SK-N-MC (cell line): ENCODE measurements around the gene SLC24A4.

Source experiments
- DNase-seq: peaks from one replicate; pipeline ENCODE4 v3.0.0-alpha.2; 2011; ENCODE audit warnings: low read depth, low spot score
- H3K27ac ChIP-seq: fragments of 200-600 bp; sonication (generic); 2 replicates; pipeline ENCODE4 v1.5.1; 2016; ENCODE audit warnings: mixed run types
- H3K36me3 ChIP-seq: fragments of 200-600 bp; sonication (generic); 2 replicates; pipeline ENCODE4 v1.6.1; 2017; ENCODE audit warnings: antibody characterized with exemption, low read length, mixed read lengths; ENCODE audit not compliant: insufficient read depth
- H3K4me3 ChIP-seq: fragments of 200-600 bp; sonication (generic); 2 replicates; pipeline ENCODE4 v1.5.1; 2016
- H3K9ac ChIP-seq: fragments of 200-600 bp; sonication (generic); 2 replicates; pipeline ENCODE4 v1.8.0; 2017; ENCODE audit warnings: mixed run types, mixed read lengths; ENCODE audit not compliant: insufficient read length
- H3K9me3 ChIP-seq: fragments of 200-600 bp; sonication (generic); 2 replicates; pipeline ENCODE4 v1.6.1; 2017; ENCODE audit warnings: low read depth, mild to moderate bottlenecking, antibody characterized with exemption, low read length, moderate library complexity, mixed read lengths
- EZH2 ChIP-seq: fragments of 200-600 bp; sonication (generic); IDR thresholded peaks from one replicate; pipeline ENCODE4 v1.6.1; 2017; ENCODE audit warnings: antibody characterized with exemption
- FOXP2 ChIP-seq: optimal IDR thresholded peaks from 2 replicates; pipeline ENCODE3; 2011; ENCODE audit warnings: mild to moderate bottlenecking, moderate library complexity; ENCODE audit not compliant: insufficient read depth; ENCODE audit errors: extremely low read length, control extremely low read depth
- POLR2AphosphoS5 ChIP-seq: IDR thresholded peaks from 2 replicates; pipeline ENCODE4 v1.6.1; 2012; ENCODE audit warnings: mild to moderate bottlenecking, low read depth, low read length, borderline replicate concordance

The SLC24A4 gene

DNA sequence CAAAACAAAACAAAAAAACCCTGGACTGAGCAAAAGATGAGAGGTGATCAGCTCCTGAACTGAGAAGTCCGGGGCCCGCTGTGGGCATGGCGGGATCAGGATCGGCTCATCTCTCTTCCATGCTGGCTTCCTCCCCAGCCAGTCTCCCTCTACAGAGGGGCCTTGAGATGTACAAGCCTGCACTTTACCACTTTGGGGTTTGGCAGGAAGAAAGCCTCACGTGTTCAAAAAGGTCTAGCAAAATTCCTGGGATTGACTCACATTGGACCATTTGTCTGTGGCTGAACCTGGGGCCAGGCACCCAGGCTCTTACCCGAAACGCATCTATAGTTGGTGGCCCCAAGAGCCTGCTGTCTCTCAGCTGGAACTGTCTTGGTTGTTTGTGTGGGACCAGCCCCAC, 89.0 kb downstream of the SLC24A4 start:
- H3K9ac ChIP-seq: no peak overlapping the region
- H3K27ac ChIP-seq: no peak overlapping the region
- H3K9me3 ChIP-seq: no peaks in the 10 kb centered on the region
- H3K36me3 ChIP-seq: no peaks in the 10 kb centered on the region
- DNase-seq: no peak
- TF ChIP-seq POLR2AphosphoS5 (no peak), FOXP2 (no peak), EZH2 (no peak)
- H3K4me3 ChIP-seq: no peak overlapping the region

DNA sequence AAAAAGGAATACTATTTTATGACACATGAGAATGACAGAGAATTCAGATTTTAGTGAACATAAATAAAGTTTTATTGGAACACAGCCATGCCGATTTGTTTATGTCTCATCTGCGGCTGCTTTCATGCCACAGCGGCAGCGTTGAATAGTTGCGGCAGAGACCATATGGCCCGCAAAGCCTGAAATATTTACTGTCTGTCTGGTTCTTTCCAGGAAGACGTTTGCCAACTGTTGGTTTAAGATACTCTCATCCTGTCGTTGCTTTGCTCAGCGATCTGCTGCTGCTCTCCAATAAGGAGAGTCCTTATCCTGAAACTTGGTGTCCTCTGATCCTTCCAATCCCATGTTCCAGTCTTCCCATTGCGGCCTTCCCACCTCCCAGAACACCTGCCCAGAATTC, 89.9 kb downstream of the SLC24A4 start:
- TF ChIP-seq POLR2AphosphoS5 (no peak), FOXP2 (no peak), EZH2 (no peak)
- no peak overlapping the region for H3K9ac ChIP-seq
- no peaks in the 10 kb centered on the region for H3K9me3 ChIP-seq
- no peak overlapping the region for H3K4me3 ChIP-seq
- no peaks in the 10 kb centered on the region for H3K36me3 ChIP-seq
- DNase-seq: no peak
- no peak overlapping the region for H3K27ac ChIP-seq

DNA sequence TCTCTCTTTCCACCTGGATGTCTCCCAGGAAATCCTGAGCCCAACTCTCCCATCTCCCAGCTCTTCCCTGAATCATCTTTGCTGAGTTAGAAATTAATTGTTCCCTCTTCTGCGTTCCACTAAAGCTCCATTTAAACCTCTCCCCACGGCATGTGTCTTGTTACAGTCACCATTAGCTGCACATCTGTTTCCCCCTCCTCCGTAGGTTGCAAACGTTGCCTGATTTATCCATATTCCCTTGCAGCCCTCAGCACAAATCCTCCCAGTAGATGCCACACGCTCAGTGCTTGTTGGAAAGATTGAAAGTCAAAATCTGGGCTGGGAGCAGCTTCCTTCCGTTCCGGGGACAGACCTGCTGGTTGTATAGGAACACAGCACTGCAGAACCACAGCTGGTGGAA, 90.4 kb downstream of the SLC24A4 start:
- no peaks in the 10 kb centered on the region for H3K36me3 ChIP-seq

DNA sequence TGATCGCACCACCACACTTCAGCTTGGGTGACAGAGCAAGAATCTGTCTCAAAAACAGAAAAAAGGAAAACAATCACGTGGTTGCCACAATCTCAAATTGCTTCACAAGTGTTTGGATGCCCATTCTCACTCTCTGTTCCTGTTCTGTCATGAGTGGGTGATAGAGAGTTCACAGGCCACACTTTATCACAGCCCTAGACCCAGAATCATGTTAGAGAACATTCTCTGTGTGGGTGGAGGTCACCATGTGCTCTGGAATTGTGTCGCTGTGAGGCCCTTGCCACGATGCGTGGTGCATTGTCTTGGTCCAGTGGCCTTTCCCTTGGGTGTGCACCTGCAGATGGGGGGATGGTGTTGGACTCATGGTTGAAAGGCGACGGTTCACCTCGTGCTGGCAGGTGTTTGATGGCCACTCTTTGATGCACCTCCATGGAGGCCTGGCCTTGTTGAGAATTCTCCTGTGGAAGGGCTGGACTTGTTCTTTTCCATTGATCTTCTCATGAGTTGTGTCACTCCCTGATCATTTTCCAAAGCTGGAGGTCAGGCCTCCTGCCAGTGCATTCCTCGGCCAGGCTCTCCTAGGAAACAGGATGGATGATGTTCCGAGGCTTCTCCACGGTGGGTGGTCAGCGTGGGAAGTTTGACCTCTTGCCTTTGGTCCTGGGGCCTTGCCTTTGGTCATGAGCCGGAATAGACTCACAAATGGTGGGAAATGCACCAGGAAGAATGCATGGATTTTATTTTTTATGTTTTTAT, 91.9 kb downstream of the SLC24A4 start:
- no peak for DNase-seq
- H3K9ac ChIP-seq: no peak overlapping the region
- no peaks in the 10 kb centered on the region for H3K9me3 ChIP-seq
- no peaks in the 10 kb centered on the region for H3K36me3 ChIP-seq
- no peak overlapping the region for H3K4me3 ChIP-seq
- no peak for TF ChIP-seq FOXP2
- no peak for TF ChIP-seq POLR2AphosphoS5
- TF ChIP-seq EZH2: no peak
- no peak overlapping the region for H3K27ac ChIP-seq

More for the DNA sequence above, 90.4 kb downstream of the SLC24A4 start:
- no peak for TF ChIP-seq FOXP2
- no peak for TF ChIP-seq EZH2
- TF ChIP-seq POLR2AphosphoS5: no peak
- Histone ChIP-seq H3K4me3 (no peak overlapping the region), H3K27ac (no peak overlapping the region), H3K9me3 (no peaks in the 10 kb centered on the region), H3K9ac (no peak overlapping the region)
- DNase-seq: no peak

DNA sequence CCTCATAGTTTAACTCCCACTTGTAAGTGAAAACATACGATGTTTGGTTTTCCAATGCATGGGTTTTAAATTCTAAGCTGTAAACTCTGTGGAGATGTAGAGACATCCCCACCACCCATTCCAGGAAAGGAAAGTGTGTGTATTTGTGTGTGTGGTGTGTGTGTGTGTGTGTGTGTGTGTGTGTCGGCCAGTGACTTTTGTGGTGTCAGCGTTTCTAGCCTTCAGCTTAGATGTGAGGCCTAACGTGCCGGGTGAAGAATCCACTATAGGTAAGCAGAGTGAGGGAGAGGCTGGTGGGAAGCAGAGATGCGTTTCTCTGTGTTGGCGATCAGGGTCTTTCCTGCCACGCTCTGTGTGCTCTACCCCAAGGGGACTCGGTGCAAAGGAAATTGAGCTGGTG, 93.0 kb downstream of the SLC24A4 start:
- Histone ChIP-seq H3K9me3 (no peaks in the 10 kb centered on the region), H3K27ac (no peak overlapping the region), H3K9ac (no peak overlapping the region), H3K4me3 (no peak overlapping the region), H3K36me3 (no peaks in the 10 kb centered on the region)
- no peak for DNase-seq
- no peak for TF ChIP-seq FOXP2
- TF ChIP-seq POLR2AphosphoS5: no peak
- TF ChIP-seq EZH2: no peak

DNA sequence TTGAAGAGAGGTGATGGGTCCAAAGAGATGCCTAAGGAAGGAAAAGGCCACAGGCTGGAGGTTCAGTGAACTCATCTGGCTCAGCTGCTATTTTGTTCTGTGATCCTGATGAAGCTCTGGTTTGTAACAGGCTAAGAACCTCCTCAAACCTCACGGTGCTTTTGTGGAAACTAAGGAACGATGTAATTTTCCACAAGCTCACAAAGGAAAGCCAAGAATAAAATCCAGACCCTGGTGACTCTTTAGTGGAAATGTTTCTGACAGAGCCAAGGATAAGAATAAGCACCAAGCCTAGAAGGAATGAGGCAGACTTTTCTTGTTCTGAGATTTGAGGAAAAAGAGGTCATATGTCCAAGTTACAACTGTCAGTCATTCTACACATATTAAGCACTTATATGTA, 93.6 kb downstream of the SLC24A4 start:
- Histone ChIP-seq H3K27ac (no peak overlapping the region), H3K9me3 (no peaks in the 10 kb centered on the region), H3K36me3 (no peaks in the 10 kb centered on the region), H3K9ac (no peak overlapping the region), H3K4me3 (no peak overlapping the region)
- TF ChIP-seq FOXP2 (no peak), EZH2 (no peak), POLR2AphosphoS5 (no peak)
- DNase-seq: no peak

DNA sequence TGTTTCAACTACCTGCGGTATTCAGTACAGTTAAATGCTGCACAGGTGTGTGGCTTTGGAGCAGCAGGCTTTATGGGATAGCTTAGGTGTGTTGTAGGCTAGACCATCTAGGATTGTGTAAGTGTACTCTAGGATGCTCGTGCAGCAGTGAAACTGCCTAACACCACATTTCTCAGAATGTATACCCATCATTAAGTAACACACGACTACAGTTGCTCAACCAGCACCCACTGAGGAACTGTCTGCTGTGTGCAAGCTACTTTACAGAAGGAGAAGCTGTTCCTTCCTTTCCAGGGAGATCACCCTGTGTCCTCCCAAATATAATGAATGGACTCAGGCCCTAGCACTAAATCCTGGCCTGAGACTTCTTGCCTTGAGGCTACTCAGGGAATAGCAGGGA, 94.8 kb downstream of the SLC24A4 start:
- TF ChIP-seq POLR2AphosphoS5: no peak
- TF ChIP-seq EZH2: no peak
- no peak for TF ChIP-seq FOXP2
- H3K36me3 ChIP-seq: no peaks in the 10 kb centered on the region
- no peak overlapping the region for H3K27ac ChIP-seq
- no peak overlapping the region for H3K9ac ChIP-seq
- H3K4me3 ChIP-seq: no peak overlapping the region
- no peaks in the 10 kb centered on the region for H3K9me3 ChIP-seq
- DNase-seq: no peak

DNA sequence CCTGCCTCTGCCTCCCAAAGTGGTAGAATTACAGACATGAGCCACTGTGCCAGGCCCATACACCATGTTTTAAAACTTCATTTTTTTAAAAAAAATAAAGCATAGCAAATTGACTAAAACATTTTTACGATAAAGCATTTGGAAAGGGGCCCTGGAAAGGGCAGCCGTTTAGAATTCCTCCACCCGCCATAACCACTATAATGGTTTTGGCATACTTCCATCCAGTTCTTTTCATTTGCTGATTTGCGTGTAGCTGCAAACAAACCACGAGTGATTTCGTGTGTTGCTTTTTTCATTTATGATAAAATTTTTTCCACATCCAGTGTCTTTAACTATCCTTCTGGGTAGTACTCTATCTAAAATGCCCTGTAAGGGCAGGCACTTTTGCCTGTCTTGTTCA, 98.8 kb downstream of the SLC24A4 start:
- TF ChIP-seq POLR2AphosphoS5 (no peak), EZH2 (no peak), FOXP2 (no peak)
- no peaks in the 10 kb centered on the region for H3K36me3 ChIP-seq
- H3K9me3 ChIP-seq: no peaks in the 10 kb centered on the region
- H3K27ac ChIP-seq: no peak overlapping the region
- peak; percentile 34 for DNase-seq
- H3K4me3 ChIP-seq: peak overlapping the region; percentile 33; the same call in 1 of the 2 replicates
- H3K9ac ChIP-seq: no peak overlapping the region

DNA sequence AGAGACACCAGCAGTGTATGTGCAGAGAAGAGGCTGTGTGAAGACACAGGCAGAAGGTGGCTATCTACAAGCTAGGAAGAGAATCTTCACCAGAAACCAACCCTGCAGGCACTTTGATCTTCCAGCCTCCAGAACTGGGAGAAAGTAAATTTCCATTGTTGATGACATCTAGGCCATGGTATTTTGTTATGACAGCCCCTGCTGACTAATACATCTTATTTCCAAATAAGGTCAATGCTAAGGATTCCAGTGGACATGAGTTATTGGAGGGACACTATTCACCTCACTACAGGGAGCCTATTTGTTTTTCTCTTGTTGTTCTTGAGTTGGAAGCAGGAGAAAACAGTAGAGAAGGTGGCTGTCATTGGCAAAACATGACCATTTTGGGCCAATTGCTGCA, 102.1 kb downstream of the SLC24A4 start:
- Histone ChIP-seq H3K36me3 (no peaks in the 10 kb centered on the region), H3K9ac (no peak overlapping the region), H3K4me3 (no peak overlapping the region), H3K27ac (no peak overlapping the region), H3K9me3 (no peaks in the 10 kb centered on the region)
- no peak for DNase-seq
- TF ChIP-seq FOXP2 (no peak), POLR2AphosphoS5 (no peak), EZH2 (no peak)
